HL-60 (cell line): ENCODE data around the gene CEACAM3.

Experiments
- DNase-seq, 2 experiments: peaks; one replicate each; pipeline ENCODE4 v3.0.0-alpha.2; 2010 to 2020; ENCODE audit warnings: low read depth in 1 of 2, low spot score in 1 of 2
- H3K27ac ChIP-seq: fragments of 250-450 bp; sonication (Bioruptor Pico); replicated peaks from 2 replicates; pipeline ENCODE4 v1.5.1; 2020; ENCODE audit warnings: mild to moderate bottlenecking, moderate library complexity
- H3K27me3 ChIP-seq: fragments of 250-450 bp; sonication (Bioruptor Pico); 2 replicates; pipeline ENCODE4 v1.5.1; 2021; ENCODE audit warnings: mild to moderate bottlenecking, moderate library complexity; ENCODE audit not compliant: insufficient read depth, poor library complexity, severe bottlenecking
- H3K4me3 ChIP-seq: replicated peaks from 2 replicates; pipeline ENCODE4 v1.5.1; 2011; ENCODE audit warnings: mild to moderate bottlenecking, control low read depth, low read length; ENCODE audit not compliant: insufficient read depth
- CTCF ChIP-seq: IDR thresholded peaks from one replicate; pipeline ENCODE4 v1.5.1; 2011; ENCODE audit warnings: low read length, control low read depth, inconsistent platforms; ENCODE audit not compliant: insufficient read depth
- GABPA ChIP-seq: IDR thresholded peaks from 2 replicates; pipeline ENCODE4 v1.6.1; 2012; ENCODE audit warnings: low read depth
- POLR2AphosphoS5 ChIP-seq: IDR thresholded peaks from 2 replicates; pipeline ENCODE4 v1.6.1; 2012; ENCODE audit warnings: low read depth
- REST ChIP-seq: IDR thresholded peaks from 2 replicates; pipeline ENCODE4 v1.6.1; 2012; ENCODE audit warnings: low read depth; ENCODE audit not compliant: insufficient replicate concordance
- SPI1 ChIP-seq: IDR thresholded peaks from 2 replicates; pipeline ENCODE4 v1.6.1; 2012; ENCODE audit warnings: low read depth, mild to moderate bottlenecking, borderline replicate concordance

The CEACAM3 gene

GRCh38 chr19:41845001-41845050 lies 48.4 kb downstream of the CEACAM3 start, which contains the start of gene DMRTC2:
Gene DMRTC2 (plus strand): TSS chr19:41845042. CDS start chr19:41847429, 2,387 bp downstream.
- no peak for DNase-seq
- Histone ChIP-seq H3K4me3 (no peak within 1 kb of the TSS), H3K27ac (no peak within 1 kb of the TSS), H3K27me3 (no peaks in the 10 kb centered on the region)
- TF ChIP-seq GABPA (no peak), CTCF (no peak), POLR2AphosphoS5 (no peak), REST (no peak), SPI1 (no peak)

GRCh38 chr19:41845051-41845590 lies 48.7 kb downstream of the CEACAM3 start:
- Histone ChIP-seq H3K4me3 (no peak overlapping the region), H3K27ac (no peak overlapping the region), H3K27me3 (no peaks in the 10 kb centered on the region)
- DNase-seq: no peak
- TF ChIP-seq GABPA: no peak
- no peak for TF ChIP-seq CTCF
- TF ChIP-seq REST: no peak
- TF ChIP-seq SPI1: no peak
- no peak for TF ChIP-seq POLR2AphosphoS5

- Histone ChIP-seq H3K27ac (no peak overlapping the region), H3K27me3 (no peaks in the 10 kb centered on the region), H3K4me3 (no peak overlapping the region)
- DNase-seq: no peak
- TF ChIP-seq SPI1: no peak
- TF ChIP-seq GABPA: no peak
- no peak for TF ChIP-seq REST
- TF ChIP-seq CTCF: no peak
- no peak for TF ChIP-seq POLR2AphosphoS5
These were observed 51.1 kb downstream of the CEACAM3 start for GRCh38 chr19:41847351-41848105.
